NCI-H345 (cell line): ENCODE results near the gene ANAPC10.
"Not testable (repeated sequence)": the region's sequence is repeated elsewhere in the genome, so short reads cannot be mapped to it uniquely, and the experiment has no call there.

ENCODE experiments used
- DNase-seq: peaks from one replicate; lab custom pipeline; 2025; lab: John Stamatoyannopoulos, UW

ANAPC10 gene

DNA sequence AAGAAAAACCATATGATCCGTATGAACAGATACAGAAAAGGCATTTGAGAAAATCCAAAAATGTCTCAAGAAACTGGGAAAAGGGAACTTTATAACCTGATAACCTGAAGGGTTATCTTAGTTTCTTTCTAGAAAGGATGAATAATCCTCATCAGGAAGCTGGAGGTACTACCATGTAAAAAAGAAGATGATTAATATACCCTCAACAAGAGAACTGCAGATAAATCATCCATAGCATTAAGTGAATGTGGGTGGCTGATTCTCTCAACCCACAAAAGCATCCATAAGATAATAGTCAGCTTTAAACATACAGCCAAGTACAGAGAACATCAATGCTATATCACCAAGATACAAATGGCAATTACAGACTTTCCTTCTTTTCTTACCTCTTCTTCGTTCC is 26.4 kb downstream of the ANAPC10 start:
- no peak for DNase-seq

DNA sequence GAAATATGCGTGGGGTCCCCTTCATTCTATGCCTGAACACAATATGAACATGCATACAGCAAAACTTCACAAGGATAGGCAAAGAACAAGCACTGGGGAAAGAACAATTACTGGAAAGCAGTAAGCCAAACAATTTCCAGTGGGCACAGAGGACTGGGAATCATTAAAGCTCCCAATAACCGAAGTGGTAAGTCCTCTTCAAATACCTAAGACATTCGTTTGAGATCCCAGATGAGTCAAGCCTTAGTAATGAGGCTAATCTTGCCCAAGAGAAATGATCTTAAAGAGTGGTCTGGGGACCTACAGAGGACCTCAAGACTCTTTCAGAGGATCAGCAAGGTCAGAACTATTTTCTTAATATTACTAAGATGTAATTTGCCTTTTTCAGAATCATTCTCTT is 28.6 kb downstream of the ANAPC10 start:
- DNase-seq, result no peak

DNA sequence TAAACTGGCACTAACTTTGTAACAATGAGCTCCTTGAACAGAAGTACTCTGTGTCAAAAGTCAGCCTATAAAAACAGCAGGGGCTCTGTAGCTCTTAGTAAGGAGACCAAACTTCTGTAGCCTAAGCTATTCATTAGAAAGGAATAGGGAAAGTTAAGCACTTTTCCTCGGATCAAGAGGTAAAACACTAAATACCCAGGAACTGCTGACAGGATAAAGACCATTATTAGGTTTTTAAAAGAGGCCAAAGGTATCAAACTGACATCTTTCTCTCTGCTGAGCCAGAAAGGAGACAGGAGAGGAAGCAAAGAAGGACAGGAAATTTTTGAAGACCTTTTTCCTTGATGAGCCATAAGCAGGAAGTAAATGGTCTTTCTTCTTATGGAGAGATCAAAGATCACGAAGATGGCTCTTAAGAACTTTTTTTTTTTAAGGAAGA is 31.9 kb downstream of the ANAPC10 start:
- DNase-seq, result no peak

DNA sequence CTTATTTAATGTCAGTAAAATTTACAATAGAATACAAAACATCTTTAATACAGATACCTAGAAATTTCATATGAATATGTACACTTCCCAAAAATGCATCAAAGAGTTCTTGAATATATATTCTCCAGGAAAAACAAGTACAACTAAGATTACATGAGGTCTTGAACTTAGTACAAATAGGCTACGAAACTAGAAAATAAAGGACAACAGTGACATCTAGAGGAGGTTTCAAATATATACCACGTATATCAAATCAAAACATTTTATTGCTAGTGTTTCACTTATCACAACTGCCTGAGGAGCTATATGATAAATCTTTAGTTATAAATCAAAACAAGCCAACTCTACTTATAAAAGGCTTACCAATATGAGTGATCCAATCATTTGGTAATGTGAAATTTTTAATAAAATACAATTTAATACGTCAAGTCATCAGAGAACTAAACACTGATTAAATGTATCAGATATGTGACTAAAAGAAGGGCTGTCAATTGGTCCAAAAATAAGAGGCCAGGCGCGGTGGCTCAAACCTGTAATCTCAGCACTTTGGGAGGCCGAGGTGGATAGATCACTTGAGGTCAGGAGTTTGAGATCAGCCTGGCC is 36.6 kb downstream of the ANAPC10 start:
- peak; percentile 19 for DNase-seq

DNA sequence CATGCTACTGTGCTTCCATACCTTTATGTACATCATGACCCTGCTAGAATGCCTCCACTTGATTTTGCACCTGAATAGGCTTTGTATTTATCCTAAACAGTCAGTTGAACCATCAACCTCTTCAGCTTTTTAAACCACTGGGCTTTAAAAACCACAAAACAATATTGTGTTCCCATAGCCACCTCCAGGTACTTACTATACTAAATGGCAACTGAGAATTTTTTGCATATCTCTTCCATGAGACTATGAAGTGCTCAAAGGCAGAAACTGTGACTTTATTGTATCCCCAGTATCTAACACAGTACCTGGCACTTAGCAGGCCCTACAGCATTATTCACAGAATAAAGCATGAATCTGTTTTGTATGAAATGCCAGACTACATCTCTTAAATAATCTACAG is 39.7 kb downstream of the ANAPC10 start:
- DNase-seq, result no peak

DNA sequence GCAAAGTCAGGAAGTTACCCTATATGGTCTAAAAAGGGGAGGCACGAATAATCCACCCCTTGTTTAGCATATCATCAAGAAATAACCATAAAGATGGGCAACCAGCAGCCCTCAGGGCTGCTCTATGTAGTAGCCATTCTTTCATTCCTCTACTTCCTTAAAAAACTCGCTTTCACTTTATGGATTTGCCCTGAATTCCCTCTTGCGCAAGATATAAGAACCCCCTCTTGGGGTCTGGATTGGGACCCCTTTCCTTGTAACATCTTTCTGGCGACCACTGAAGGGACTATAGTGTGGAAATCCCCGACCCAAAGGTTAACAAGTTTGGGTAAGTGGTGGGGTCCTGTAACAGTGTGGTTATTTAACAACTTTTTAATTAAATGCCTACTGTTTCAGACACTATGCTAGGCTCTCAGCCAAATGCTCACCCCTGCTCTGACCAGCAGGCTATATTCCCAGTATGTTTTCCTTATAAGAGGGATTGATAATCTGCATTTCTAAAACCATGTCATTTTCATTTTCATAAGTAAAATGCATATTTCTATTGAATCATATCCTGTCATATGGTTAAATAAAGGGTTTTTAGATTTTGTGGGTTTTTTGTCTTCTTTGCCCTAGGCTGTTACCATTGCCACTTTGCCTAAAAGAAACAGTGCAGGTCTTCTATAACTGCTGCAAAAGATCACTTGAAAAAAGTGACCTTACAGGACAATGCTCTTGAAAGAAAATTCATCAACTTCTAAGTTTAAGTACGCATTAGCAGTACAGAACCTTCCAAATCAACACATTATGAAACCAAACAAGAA is 41.5 kb downstream of the ANAPC10 start:
- DNase-seq, result no peak

DNA sequence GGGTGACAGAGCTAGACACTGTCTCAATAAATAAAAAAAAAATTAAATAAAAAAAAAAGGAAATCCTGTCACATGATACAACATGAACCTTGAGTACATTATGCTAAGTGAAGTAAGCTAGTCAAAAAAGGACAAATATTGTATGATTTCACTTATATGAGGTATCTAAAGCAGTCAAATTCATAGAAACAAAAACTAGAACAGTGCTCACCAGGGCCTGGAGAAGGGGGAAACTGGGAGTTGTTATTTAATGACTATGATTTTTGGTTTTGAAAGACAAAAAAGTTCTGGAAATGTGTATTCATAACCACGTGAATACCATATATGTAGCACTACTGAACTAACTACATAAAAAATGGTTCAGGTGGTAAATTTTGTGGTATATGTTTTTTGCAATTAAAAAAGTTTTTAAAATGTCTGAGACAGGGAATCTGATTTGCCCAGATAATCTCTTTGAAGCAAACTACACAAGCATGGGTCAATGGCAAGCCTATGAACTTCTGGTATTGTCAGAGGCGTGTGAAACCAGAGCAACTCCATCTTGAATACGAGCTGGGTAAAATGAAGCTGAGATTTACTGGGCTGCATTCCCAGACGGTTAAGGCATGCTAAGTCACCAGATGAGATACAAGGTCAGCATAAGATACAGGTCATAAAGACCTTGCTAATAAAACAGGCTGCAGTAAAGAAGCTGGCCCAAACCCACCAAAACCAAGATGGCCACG is 42.3 kb downstream of the ANAPC10 start:
- DNase-seq, result no peak

DNA sequence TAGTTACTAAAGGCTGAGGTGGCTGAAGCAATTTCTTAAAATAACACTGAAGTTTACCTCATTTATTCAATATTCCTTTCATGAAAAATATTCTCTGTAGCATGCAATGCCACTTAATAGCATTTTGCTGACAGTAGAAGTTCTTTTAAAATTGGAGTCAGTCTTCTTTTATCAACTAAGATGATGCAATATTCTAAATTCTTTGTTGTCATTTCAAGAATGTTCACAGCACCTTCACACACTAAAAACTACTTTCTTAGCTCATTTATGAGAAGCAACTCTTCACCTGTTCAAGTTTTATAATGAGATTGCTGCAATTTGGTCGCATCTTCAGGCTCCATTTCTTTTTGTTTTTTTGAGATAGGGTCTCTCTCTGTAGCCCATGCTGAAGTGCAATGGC is 48.8 kb downstream of the ANAPC10 start:
- DNase-seq, result no peak

DNA sequence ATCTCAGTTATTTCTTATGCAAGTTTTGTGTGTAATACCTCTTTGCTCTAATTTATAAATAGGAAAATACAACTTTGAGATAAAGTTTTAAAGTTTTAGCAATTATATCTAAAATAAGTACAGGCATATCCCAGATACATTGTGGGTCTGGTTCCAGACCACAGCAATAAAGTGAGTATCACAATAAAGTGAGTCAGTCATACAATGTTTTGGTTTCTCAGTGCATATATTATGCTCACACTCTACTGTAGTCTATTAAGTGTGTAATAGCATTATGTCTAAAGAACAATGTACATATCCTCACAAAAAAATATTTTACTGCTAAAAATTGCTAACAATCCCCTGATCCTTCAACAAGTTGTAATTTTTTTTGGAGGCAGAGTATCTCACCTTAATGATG is 49.2 kb downstream of the ANAPC10 start:
- no peak for DNase-seq

DNA sequence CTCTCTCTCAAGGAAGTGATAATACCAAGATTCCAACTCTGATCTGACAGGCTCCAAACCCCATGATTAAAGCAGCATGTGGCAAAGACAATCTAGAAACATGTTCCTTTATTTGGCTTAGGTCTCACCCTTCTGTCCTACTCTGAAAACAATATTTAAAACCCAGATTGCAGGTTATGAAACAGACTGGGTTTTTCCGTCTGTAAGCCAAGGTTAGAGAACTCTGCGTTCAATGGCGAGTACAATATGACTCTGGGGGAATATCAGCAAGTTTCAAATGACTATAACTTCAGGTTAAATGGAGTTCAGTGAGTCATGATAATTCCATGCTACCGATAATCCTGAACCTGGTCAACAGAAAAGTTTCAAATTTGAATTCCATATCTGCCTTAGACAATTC is 50.8 kb downstream of the ANAPC10 start:
- DNase-seq, result no peak

DNA sequence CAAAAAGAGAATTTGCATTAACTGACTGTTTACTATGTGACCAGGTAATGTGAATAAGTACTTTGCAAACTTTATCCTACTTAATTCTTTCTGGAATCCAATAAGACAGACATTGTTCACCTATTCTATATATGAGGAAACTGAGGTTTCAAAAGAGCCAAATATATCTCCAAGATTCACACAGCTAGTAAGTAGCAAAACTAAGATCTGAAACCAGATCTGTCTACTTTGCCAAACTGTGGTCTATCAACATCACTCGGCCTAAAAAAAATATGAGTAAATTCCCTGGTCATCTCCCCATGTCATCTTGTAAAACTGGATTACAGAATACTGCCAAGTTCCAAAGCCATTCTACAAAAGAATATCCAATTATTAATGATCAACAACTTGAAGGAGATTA is 52.8 kb downstream of the ANAPC10 start:
- no peak for DNase-seq

DNA sequence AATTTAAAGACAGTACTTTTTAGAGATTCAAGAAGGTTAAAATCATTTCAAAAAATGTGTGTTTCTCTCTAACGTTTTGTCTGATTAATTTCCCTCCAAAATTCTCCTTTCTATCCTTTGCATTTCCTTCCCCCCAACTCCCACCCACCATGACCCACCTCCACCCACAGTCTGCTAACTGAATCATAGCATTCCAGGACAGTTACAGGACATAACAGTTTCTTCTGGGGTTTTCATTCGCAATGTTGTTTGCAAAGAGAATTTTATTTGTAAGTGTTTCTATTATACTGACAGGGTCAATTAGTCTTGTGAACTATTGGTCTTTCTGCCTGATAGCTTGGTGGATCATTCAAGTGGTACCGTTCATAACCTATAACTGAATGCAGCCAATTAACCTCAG is 53.7 kb downstream of the ANAPC10 start:
- DNase-seq, result no peak

DNA sequence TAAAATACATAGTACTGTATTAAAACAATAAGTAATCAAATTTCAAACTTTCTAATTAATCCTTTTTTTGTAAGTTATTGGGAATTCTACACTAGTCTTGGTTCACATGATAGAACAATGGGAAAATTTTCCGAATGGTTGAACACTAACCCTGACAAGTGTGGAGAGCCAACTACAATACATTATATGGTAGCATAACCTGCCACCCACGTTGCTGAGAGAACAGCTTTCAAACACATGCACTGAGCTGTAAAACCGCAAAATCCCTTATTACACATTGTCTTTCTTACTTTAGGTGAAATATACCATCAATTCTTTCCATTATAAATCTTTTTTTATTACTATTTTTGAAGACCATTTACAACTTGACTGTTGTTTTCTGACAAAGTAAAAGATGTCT is 54.7 kb downstream of the ANAPC10 start:
- no peak for DNase-seq

DNA sequence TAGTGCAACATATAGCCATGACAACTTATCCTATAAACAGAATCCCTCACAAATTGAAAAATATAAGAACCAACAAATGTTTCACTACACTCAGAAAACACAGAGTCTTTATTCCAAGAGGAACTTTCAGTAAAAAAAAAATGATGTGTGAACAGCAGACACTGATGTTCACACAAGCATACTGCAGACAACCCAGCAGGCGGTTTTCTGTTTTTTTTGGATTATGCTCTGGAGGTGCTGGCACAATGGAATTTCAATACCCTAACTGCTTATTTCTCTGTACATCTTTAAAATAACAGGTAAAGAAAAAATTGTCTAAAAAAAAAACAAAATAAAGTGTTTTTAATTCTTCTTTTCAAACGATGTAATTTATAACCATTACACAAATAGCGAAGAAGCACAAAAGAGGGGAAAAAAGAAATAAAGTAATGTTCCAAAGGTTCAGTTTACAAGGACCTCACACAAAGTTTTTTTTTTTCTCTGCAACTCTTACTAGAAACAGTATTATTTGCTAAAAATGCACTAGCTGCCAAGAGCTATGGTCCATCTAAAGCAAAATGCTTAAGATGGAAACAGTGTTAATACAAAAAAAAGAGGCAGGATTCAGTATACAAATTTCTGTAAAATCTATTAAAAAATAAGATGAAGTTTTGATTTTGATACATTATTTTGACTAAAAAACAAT is 55.3 kb downstream of the ANAPC10 start:
- DNase-seq, result no peak

DNA sequence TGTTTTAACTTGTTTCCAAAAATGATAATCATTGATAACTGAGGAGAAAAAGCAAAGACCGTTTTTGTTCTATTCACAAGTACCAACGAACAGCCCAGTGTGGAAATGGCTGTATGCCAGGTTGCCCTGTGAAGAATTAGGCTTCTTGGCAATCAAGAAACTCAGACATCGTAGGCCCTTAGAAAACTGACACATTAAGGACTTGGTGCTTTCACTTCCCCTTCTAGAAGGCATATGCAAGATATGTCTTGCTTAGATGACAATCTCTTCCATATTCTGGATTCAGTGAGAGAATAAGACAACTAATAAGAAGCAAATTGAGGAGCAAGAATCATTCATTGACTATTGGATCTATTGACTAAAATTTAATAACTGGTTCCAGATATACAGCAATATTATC is 56.6 kb downstream of the ANAPC10 start:
- DNase-seq, result no peak

DNA sequence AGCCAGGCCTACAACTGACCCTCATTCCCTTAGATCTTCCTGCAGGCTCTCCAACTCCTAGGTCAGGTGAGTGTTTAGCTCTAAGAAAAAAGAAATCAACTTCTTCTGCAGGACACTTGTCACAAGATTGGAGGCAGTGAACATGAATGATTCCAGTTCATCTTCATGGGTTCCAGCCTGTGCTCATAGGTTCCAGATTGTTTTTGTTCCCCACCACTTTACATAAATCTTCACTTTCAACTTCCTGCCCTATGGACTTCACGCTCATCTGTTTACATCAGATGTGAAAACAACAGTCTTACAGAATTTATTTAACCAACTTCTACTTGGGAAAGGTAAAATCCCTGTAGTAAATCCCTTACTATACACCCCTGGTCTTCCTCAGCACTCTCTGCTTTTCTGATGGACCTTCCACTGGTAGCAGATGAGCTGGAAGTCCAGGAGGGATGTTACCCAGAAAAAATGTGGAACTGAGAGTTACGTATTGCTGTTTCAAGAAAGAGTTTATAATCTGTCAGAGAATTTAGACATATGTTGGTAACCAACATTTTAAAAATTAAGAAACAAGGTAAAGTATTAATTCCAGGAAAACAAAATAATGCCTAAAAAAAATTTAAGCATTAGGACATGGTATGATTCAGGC is 62.4 kb downstream of the ANAPC10 start:
- DNase-seq, result no peak

DNA sequence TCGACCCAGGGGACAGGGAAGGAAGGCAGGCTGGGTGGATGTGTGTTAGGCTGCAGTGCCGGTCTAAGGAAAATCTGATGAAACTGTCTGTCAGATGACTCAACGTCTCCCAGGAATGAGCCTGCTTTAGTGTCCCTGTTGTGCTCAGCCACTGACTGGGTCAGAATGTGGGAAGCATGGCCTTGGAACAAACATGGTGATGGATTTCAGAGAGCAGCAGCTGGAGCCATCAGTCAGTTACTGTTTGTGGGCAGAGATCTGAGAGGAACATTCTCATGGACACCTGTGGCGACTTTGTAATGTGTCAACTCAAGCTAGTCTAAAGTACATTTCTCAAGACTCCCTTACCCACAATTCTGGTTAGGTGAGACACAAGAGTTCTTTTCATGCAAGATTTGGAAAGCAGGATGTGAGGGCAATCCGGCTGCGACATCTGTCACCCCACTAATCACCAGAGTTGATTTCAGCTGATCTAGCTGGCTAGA is 63.2 kb downstream of the ANAPC10 start:
- no peak for DNase-seq

DNA sequence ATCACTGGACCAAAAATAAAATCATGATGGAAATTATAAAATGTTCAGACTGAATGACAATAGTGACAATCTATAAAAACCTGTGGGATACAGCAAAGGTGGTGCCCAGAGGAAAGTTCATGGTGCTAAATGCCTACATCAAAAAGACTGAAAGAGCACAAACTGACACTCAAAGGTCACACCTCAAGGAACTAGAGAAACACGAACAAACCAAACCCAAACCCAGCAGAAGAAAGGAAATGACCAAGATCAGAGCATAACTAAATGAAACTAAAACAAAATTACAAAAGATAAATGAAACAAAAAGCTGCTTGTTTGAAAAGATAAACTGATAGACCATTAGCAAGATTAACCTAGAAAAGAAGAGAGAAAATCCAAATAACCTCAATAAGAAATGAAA is 78.7 kb downstream of the ANAPC10 start:
- DNase-seq, result no peak

DNA sequence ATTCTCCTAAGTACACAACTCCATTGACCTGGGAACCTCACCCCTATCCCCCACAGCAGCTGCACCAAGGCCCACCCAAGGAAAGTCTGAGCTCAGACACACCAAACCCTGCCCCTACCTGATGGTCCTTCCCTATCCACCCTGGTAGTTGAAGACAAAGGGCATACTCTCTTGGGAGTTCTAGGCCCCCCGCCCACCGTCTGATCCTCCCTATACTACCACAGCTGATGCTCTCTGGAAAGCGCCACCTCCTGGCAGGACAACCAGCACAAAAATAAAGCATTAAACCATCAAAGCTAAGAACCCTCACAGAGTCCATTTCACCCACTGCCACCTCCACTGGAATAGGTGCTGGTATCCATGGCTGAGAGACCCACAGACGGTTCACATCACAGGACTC is 83.6 kb downstream of the ANAPC10 start:
- DNase-seq, result no peak

DNA sequence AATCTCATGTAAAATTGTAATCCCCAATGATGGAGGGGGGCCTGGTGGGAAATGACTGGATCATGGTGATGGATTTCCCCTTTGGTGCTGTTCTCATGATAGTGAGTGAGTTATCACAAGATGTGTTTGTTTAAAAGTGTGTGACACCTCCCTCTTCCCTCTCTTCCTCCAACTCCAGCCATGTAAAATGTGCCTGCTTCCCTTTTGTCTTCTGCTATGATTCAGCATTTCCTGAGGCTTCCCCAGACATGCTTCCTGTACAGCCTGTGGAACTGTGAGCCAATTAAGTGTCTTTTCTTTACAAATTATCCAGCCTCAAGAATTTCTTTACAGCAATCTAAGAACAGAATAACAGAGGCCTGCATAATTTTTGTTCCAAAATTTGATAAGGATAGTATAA is 85.2 kb downstream of the ANAPC10 start:
- no peak for DNase-seq

DNA sequence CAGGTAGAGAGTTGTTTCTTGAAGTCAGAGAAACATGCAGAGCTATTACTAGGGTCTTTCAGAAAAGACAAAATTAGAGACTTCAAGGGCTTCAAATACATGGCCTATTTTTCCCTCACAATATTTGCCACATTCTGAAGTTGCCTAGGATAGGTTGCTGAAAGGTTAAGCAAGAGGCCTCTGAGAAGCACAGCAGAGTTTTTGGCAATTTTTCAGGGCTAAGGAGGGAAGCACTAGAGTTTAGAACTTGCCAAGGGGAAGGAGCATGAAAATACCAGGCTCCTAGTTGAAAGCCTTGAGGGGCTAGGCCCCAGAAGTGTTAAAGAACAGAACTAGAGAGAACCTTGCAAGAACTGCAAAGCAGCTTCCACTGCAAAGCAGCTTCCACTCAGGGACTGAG is 86.4 kb downstream of the ANAPC10 start:
- DNase-seq, result no peak

DNA sequence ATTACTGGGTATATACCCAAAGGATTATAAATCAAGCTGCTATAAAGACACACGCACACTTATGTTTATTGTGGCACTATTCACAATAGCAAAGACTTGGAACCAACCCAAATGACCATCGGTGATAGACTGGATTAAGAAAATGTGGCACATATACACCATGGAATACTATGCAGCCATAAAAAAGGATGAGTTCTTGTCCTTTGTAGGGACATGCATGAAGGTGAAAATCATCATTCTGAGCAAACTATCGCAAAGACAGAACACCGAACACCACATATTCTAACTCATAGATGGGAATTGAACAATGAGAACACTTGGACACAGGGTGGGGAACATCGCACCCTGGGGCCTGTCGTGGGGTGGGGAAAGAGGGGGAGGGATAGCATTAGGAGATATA is 87.7 kb downstream of the ANAPC10 start:
- DNase-seq, result not testable (repeated sequence)
